BLaER1 treated with 17β-estradiol and CSF1 and Interleukin-3, amounts not matched to agents 10 nM and 100 nM (cell line): ENCODE data around the gene TRIM14.

Experiments used
- H3K27ac ChIP-seq, 11 experiments: shearing (Covaris generic); formaldehyde crosslinking; 2 replicates each; pipeline ENCODE4 v1.8.1; 2022
- H3K27me3 ChIP-seq, 11 experiments: shearing (Covaris generic); formaldehyde crosslinking; 2 replicates each; pipeline ENCODE4 v1.8.1; 2022
- H3K36me3 ChIP-seq, 11 experiments: shearing (Covaris generic); formaldehyde crosslinking; 2 replicates each; pipeline ENCODE4 v1.8.1; 2022
- H3K4me1 ChIP-seq, 10 experiments: shearing (Covaris generic); formaldehyde crosslinking; 2 replicates each; pipeline ENCODE4 v1.8.1; 2022
- H3K4me2 ChIP-seq, 11 experiments: shearing (Covaris generic); formaldehyde crosslinking; 2 replicates each; pipeline ENCODE4 v1.8.1; 2022
- H3K4me3 ChIP-seq, 10 experiments: shearing (Covaris generic); formaldehyde crosslinking; 2 replicates each; pipeline ENCODE4 v1.8.1; 2022
- H3K9ac ChIP-seq, 11 experiments: shearing (Covaris generic); formaldehyde crosslinking; 2 replicates each; pipeline ENCODE4 v1.8.1; 2022
- H3K9me3 ChIP-seq, 11 experiments: shearing (Covaris generic); formaldehyde crosslinking; replicated peaks in 1 of 11; 2 replicates each; pipeline ENCODE4 v1.8.1; 2022
- H4K20me1 ChIP-seq, 11 experiments: shearing (Covaris generic); formaldehyde crosslinking; 2 replicates each; pipeline ENCODE4 v1.8.1; 2022
- Cebpa-rat ChIP-seq, 11 experiments: shearing (Covaris generic); IDR thresholded peaks; 2 replicates each; pipeline ENCODE4 v1.8.1; 2022

Gene TRIM14

DNA sequence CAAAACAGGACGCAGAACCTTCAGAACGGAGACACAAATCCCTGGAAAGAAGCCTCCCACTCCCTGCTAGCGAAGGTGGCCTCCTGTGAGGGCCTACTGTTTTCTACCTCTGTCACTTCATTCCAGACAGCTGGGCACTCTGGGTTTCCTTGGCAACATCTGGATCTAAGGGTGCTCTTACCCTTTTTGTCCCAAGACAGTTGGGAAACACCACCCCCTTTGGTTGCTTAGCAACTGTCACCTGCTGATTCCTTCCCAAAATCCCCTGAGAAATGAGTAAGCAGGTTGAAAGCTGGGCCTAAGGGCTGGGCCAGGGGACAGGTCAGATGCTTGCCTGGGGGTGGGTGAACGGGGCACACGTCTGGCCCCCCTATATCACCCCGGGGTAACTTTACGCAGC is 33.1 kb downstream of the TRIM14 start:
- Histone ChIP-seq H3K27ac (no peak overlapping the region), H3K9me3 (peaks cover 0 to 8% (median 0%) of the 10 kb centered on the region in 11 experiments; a peak in 4 of 22 replicates), H3K36me3 (peaks cover 44 to 90% (median 58%) of the 10 kb centered on the region in 11 experiments), H3K9ac (peak overlapping the region in 2 of 11 experiments; percentile 21 to 33; a peak in 1 of 22 replicates), H3K27me3 (no peaks in the 10 kb centered on the region), H3K4me3 (no peak overlapping the region), H3K4me1 (peaks cover 15 to 33% (median 25%) of the 10 kb centered on the region in 10 experiments), H4K20me1 (peaks cover 0 to 53% (median 0%) of the 10 kb centered on the region in 11 experiments; a peak in 5 of 22 replicates), H3K4me2 (peak overlapping the region in 8 of 11 experiments; percentile 4 to 66 (median 46); a peak in 14 of 22 replicates)
- TF ChIP-seq Cebpa-rat (IDR thresholded peaks at IDR 0.05), result no peak

- TF ChIP-seq Cebpa-rat (IDR thresholded peaks at IDR 0.05), result no peak
- Histone ChIP-seq H3K27me3 (no peaks in the 10 kb centered on the region), H3K4me3 (no peak overlapping the region), H3K9me3 (peaks cover 0 to 8% (median 0%) of the 10 kb centered on the region in 11 experiments; a peak in 4 of 22 replicates), H3K4me2 (no peak overlapping the region), H3K9ac (no peak overlapping the region), H4K20me1 (peaks cover 0 to 58% (median 0%) of the 10 kb centered on the region in 11 experiments; a peak in 6 of 22 replicates), H3K4me1 (peaks cover 15 to 39% (median 26%) of the 10 kb centered on the region in 10 experiments), H3K27ac (no peak overlapping the region), H3K36me3 (peaks cover 53 to 90% (median 67%) of the 10 kb centered on the region in 11 experiments)
Observed at GRCh38 chr9:98085058-98085457, 34.0 kb downstream of the TRIM14 start.

GRCh38 chr9:98084396-98084795 is 34.6 kb downstream of the TRIM14 start:
- peaks cover 60 to 92% (median 74%) of the 10 kb centered on the region in 11 experiments for H3K36me3 ChIP-seq
- no peak for TF ChIP-seq Cebpa-rat (IDR thresholded peaks at IDR 0.05)
- H3K9me3 ChIP-seq, result peaks cover 0 to 8% (median 0%) of the 10 kb centered on the region in 11 experiments; a peak in 4 of 22 replicates
- no peak overlapping the region for H3K9ac ChIP-seq
- peaks cover 15 to 39% (median 26%) of the 10 kb centered on the region in 10 experiments for H3K4me1 ChIP-seq
- no peak overlapping the region for H3K4me2 ChIP-seq
- no peak overlapping the region for H3K27ac ChIP-seq
- H4K20me1 ChIP-seq, result peaks cover 0 to 58% (median 3%) of the 10 kb centered on the region in 11 experiments; a peak in 7 of 22 replicates
- no peak overlapping the region for H3K4me3 ChIP-seq
- H3K27me3 ChIP-seq, result no peaks in the 10 kb centered on the region

DNA sequence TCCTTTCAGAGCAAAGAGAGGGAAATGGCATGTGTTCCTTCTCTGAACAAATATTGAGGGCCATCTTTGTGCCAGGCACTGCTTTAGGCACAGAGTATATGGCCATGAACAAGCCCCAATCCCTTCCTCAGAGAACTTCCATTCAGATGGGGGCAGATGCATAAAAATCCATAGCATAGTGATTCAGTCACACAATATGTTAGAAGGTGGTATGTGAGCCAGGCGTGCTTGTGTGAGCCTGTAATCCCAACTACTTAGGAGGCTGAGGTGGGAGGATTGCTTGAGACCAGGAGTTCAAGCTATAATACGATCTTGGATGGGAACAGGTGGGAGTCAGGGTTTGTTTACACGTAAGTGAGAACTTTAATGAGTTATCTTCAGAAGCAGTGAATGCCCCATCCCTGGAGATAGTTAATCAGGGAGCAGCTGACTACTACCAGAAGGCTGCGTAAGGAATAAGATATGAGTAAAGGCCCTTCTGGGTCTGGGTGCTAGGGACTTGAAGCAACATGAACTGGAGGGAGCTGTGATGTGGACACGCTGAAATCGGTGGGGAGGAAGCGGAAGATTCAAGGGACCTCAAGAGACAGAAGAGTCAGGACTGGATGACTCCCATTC is 35.3 kb downstream of the TRIM14 start:
- no peak for TF ChIP-seq Cebpa-rat (IDR thresholded peaks at IDR 0.05)
- H3K4me1 ChIP-seq, result peaks cover 15 to 39% (median 26%) of the 10 kb centered on the region in 10 experiments
- peaks cover 0 to 8% (median 0%) of the 10 kb centered on the region in 11 experiments; a peak in 4 of 22 replicates for H3K9me3 ChIP-seq
- H3K4me2 ChIP-seq, result peak overlapping the region in 3 of 11 experiments; percentile 31 to 51 (median 46); a peak in 4 of 22 replicates
- H3K27me3 ChIP-seq, result no peaks in the 10 kb centered on the region
- 0 out of 22 replicates have a peak overlapping the region, but pooled peaks of 1 of the 11 experiments have one; percentile 18 for H3K9ac ChIP-seq
- no peak overlapping the region for H3K4me3 ChIP-seq
- H3K27ac ChIP-seq, result no peak overlapping the region
- H3K36me3 ChIP-seq, result peaks cover 65 to 92% (median 81%) of the 10 kb centered on the region in 11 experiments
- H4K20me1 ChIP-seq, result peaks cover 0 to 58% (median 3%) of the 10 kb centered on the region in 11 experiments; a peak in 7 of 22 replicates

GRCh38 chr9:98083061-98083501 is 35.9 kb downstream of the TRIM14 start:
- Histone ChIP-seq H3K9me3 (peaks cover 0 to 8% (median 0%) of the 10 kb centered on the region in 11 experiments; a peak in 4 of 22 replicates), H3K9ac (no peak overlapping the region), H3K27me3 (no peaks in the 10 kb centered on the region), H4K20me1 (peaks cover 0 to 58% (median 3%) of the 10 kb centered on the region in 11 experiments; a peak in 7 of 22 replicates), H3K27ac (no peak overlapping the region; a peak in 1 of 22 replicates), H3K4me1 (peaks cover 15 to 39% (median 26%) of the 10 kb centered on the region in 10 experiments), H3K36me3 (peaks cover 71 to 97% (median 87%) of the 10 kb centered on the region in 11 experiments), H3K4me2 (peak overlapping the region in 3 of 11 experiments; percentile 31 to 51 (median 46); a peak in 5 of 22 replicates), H3K4me3 (no peak overlapping the region)
- no peak for TF ChIP-seq Cebpa-rat (IDR thresholded peaks at IDR 0.05)

DNA sequence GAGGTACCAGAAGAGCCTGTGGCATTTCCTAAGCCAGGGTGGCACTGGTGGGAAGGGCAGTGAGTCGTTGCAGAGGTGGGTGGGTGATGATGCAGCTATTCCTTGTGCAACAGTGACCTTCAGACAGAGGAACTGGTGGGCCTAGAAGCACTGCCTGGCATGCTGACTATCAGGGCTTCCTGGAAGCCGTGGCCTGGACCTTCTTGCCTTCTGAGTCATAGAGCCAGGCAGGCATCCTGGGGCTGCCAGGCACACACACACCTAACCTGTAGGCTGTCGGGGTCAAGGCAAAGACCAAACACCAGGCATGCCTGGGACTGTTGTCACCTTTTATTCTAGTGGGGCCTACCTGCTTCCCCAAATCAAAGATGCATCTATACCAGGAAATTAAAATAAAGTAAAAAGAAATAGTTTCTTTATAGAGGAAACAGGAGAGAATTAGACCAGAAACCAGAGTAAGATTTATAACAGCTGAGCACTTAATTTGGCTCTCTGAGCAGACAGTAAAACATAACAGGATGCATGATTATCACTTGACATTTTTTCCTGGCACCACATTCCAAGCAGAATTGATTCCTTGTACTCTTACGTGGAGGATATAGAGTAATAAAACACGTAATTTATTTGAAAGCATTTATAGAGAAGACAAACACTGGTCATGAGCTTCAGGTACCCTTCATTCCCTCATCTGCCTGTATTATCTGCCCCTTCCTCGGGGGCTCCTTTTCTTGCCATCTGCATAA is 37.4 kb downstream of the TRIM14 start:
- peaks cover 83 to 97% (median 89%) of the 10 kb centered on the region in 11 experiments for H3K36me3 ChIP-seq
- TF ChIP-seq Cebpa-rat (IDR thresholded peaks at IDR 0.05), result no peak
- peak overlapping the region in 5 of 11 experiments; percentile 13 to 55 (median 46); a peak in 8 of 22 replicates for H3K4me2 ChIP-seq
- no peaks in the 10 kb centered on the region for H3K9me3 ChIP-seq
- peaks cover 12 to 39% (median 20%) of the 10 kb centered on the region in 10 experiments for H3K4me1 ChIP-seq
- peak overlapping the region in 4 of 11 experiments; percentile 15 to 60 (median 35); a peak in 5 of 22 replicates for H3K27ac ChIP-seq
- no peaks in the 10 kb centered on the region for H3K27me3 ChIP-seq
- H3K4me3 ChIP-seq, result peak overlapping the region in 1 of 10 experiments; percentile 2; a peak in 1 of 20 replicates
- peak overlapping the region in 4 of 11 experiments; percentile 20 to 50 (median 44); a peak in 5 of 22 replicates for H3K9ac ChIP-seq
- H4K20me1 ChIP-seq, result peaks cover 0 to 45% (median 3%) of the 10 kb centered on the region in 11 experiments; a peak in 7 of 22 replicates

DNA sequence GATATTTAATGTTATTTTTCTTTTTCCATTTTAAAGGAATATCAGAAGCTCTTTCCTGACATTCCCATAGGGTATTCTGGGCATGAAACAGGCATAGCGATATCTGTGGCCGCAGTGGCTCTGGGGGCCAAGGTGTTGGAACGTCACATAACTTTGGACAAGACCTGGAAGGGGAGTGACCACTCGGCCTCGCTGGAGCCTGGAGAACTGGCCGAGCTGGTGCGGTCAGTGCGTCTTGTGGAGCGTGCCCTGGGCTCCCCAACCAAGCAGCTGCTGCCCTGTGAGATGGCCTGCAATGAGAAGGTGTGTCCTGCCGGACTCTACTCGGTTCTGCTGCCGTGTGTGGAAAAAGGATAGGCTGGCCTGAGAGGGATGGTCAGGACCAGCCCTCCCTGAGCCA is 38.2 kb downstream of the TRIM14 start:
- peaks cover 81 to 92% (median 88%) of the 10 kb centered on the region in 11 experiments for H3K36me3 ChIP-seq

GRCh38 chr9:98080326-98080725 is 38.7 kb downstream of the TRIM14 start:
- H3K4me2 ChIP-seq, result peak overlapping the region in 1 of 11 experiments; percentile 55; a peak in 1 of 22 replicates

More for the DNA sequence above, 38.2 kb downstream of the TRIM14 start:
- H3K4me1 ChIP-seq, result peaks cover 7 to 41% (median 15%) of the 10 kb centered on the region in 10 experiments
- H3K9me3 ChIP-seq, result no peaks in the 10 kb centered on the region
- H3K27ac ChIP-seq, result peak overlapping the region in 3 of 11 experiments; percentile 22 to 60 (median 48); a peak in 4 of 22 replicates
- peaks cover 0 to 36% (median under 1%) of the 10 kb centered on the region in 11 experiments; a peak in 7 of 22 replicates for H4K20me1 ChIP-seq
- no peak for TF ChIP-seq Cebpa-rat (IDR thresholded peaks at IDR 0.05)
- H3K27me3 ChIP-seq, result no peaks in the 10 kb centered on the region
- peak overlapping the region in 4 of 11 experiments; percentile 24 to 55 (median 46); a peak in 7 of 22 replicates for H3K4me2 ChIP-seq
- H3K4me3 ChIP-seq, result no peak overlapping the region
- H3K9ac ChIP-seq, result peak overlapping the region in 3 of 11 experiments; percentile 42 to 50 (median 46); a peak in 3 of 22 replicates

More at GRCh38 chr9:98080326-98080725, 38.7 kb downstream of the TRIM14 start:
- Histone ChIP-seq H3K27me3 (no peaks in the 10 kb centered on the region), H3K4me1 (peaks cover 7 to 46% (median 16%) of the 10 kb centered on the region in 10 experiments; a peak in 19 of 20 replicates), H3K9ac (no peak overlapping the region; a peak in 2 of 22 replicates), H3K36me3 (peaks cover 81 to 90% (median 87%) of the 10 kb centered on the region in 11 experiments), H3K27ac (peak overlapping the region in 2 of 11 experiments; percentile 48 to 60; a peak in 1 of 22 replicates), H4K20me1 (peaks cover 0 to 32% (median 0%) of the 10 kb centered on the region in 11 experiments; a peak in 6 of 22 replicates), H3K9me3 (no peaks in the 10 kb centered on the region), H3K4me3 (no peak overlapping the region)
- TF ChIP-seq Cebpa-rat (IDR thresholded peaks at IDR 0.05), result no peak
